ENCODE data around the gene BTF3. TPM values are rescaled to one million over a fixed set of nuclear protein-coding genes. Genes with fewer than 3 reads are reported as not detected.

BTF3 gene
- polyA plus RNA-seq, 1 experiment: 478 TPM

DNA sequence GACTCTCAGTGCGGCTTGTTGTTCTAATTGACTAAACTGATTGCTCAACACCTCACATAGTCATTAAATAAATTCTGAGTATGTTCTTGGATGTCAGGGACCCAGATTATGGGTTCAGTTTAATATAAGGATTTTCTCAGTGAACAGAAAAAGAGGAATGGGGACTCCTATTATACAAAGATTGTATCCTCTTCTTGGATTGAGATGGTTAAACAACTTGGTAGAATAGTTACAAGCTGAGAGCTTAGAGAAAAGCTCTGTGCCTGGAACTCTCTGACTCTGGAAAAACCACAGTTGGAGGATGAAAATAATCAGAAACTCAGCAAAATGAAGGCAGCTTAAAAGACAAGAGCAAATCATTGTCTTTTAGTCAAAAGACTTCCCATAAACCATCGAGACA lies 36.7 kb downstream of the BTF3 start:
- POLR2A ChIA-PET: no interaction called here
- DNase-seq (ENCODE audit: low read depth): no peak
- TF ChIP-seq, protein P1, sequence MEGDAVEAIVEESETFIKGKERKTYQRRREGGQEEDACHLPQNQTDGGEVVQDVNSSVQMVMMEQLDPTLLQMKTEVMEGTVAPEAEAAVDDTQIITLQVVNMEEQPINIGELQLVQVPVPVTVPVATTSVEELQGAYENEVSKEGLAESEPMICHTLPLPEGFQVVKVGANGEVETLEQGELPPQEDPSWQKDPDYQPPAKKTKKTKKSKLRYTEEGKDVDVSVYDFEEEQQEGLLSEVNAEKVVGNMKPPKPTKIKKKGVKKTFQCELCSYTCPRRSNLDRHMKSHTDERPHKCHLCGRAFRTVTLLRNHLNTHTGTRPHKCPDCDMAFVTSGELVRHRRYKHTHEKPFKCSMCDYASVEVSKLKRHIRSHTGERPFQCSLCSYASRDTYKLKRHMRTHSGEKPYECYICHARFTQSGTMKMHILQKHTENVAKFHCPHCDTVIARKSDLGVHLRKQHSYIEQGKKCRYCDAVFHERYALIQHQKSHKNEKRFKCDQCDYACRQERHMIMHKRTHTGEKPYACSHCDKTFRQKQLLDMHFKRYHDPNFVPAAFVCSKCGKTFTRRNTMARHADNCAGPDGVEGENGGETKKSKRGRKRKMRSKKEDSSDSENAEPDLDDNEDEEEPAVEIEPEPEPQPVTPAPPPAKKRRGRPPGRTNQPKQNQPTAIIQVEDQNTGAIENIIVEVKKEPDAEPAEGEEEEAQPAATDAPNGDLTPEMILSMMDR (IDR thresholded peaks at IDR 0.05; ENCODE audit: insufficient read depth, low read depth, low read length): no peak
- no peaks in the 10 kb centered on the region for H3K36me3 ChIP-seq (ENCODE audit: control insufficient read depth, insufficient read depth, low read length)
- H3K4me3 ChIP-seq (ENCODE audit: low read depth, low read length): no peak overlapping the region
- CTCF ChIA-PET: interaction anchor here (8.1 kb wide), 1 partner anchor 16 kb away, joined by 154 read pairs; no protein-coding TSS in a partner anchor
- H3K27me3 ChIP-seq (ENCODE audit: control insufficient read depth, insufficient read depth, low read length): no peaks in the 10 kb centered on the region

DNA sequence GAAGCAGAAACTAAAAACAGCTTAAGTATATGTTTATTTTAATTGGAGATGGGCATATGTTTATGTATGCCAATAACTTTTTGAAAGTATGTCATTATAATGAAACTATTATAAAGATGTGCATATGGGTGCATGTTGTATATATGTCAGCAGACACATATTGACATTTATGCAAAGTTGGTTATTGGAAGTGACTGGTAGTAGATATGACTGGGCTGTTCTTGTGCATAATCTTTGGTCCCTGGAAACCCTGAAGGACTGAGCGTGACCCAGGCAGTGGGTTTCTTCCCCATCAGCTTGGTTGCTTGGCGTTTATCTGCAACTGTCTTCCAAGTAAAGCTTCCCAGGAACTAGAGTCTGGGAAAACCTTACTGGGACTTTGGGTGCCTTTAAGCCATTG lies 41.5 kb downstream of the BTF3 start:
- ChIA-PET POLR2A (no interaction called here), CTCF (interaction anchor here (1.0 to 8.1 kb wide), 3 partner anchors 8 to 253 kb away, joined by 3 to 154 read pairs (median 3); no protein-coding TSS in a partner anchor)
- Histone ChIP-seq H3K36me3 (ENCODE audit: control insufficient read depth, insufficient read depth, low read length) (no peaks in the 10 kb centered on the region), H3K27me3 (ENCODE audit: control insufficient read depth, insufficient read depth, low read length) (no peaks in the 10 kb centered on the region), H3K4me3 (ENCODE audit: low read depth, low read length) (no peak overlapping the region)
- TF ChIP-seq, protein P1 (IDR thresholded peaks at IDR 0.05; ENCODE audit: insufficient read depth, low read depth, low read length): no peak
- DNase-seq (ENCODE audit: low read depth): no peak

DNA sequence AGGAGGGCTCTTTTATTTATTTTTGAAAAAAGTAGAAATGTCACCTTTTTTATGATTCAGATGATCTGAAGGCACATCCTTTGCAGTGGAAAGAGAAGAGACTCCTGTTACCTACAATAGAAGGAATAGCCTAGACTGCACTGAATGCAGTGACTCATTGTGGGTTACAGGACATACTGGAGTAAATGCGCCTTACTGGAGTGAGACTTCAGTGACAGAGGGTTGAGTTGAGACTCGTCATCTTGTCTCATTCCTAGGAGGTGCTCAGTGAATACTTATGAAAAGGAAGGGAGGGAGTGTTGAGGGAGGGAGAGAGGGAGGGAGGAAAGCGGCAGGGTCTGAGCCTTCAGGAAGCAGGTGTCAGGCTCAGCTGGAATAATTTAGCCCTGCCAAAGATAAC lies 42.0 kb downstream of the BTF3 start:
- TF ChIP-seq, protein P1 (IDR thresholded peaks at IDR 0.05; ENCODE audit: insufficient read depth, low read depth, low read length): no peak
- ChIA-PET POLR2A (no interaction called here), CTCF (interaction anchor here (8.1 kb wide), 1 partner anchor 21 kb away, joined by 154 read pairs; no protein-coding TSS in a partner anchor)
- Histone ChIP-seq H3K36me3 (ENCODE audit: control insufficient read depth, insufficient read depth, low read length) (no peaks in the 10 kb centered on the region), H3K27me3 (ENCODE audit: control insufficient read depth, insufficient read depth, low read length) (no peaks in the 10 kb centered on the region), H3K4me3 (ENCODE audit: low read depth, low read length) (no peak overlapping the region)
- no peak for DNase-seq (ENCODE audit: low read depth)

DNA sequence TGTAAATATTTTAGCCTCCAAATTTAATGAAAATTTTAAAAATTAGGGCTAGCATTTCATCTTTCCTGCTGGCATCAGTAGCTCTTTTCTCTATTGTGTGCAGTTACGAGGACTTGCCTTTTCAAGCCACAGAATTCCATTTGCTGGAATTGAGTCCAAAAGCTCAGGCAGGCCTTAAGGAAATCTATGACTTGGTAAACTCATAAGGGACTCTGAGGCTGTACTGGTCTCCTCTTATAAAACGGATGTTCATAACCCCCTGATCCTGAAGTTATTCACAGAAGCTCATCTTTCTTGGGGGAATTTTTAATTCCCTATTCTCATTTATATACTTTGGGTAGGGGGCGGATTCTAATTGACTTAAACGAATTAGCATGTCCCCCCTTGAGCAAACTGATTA lies 43.8 kb downstream of the BTF3 start:
- no peaks in the 10 kb centered on the region for H3K36me3 ChIP-seq (ENCODE audit: control insufficient read depth, insufficient read depth, low read length)
- ChIA-PET CTCF (interaction anchor here (0.6 to 1.0 kb wide), 3 partner anchors 21 to 300 kb away, joined by 3 to 4 read pairs (median 3); no protein-coding TSS in a partner anchor), POLR2A (no interaction called here)
- TF ChIP-seq, protein P1 (IDR thresholded peaks at IDR 0.05; ENCODE audit: insufficient read depth, low read depth, low read length): no peak
- no peak for DNase-seq (ENCODE audit: low read depth)
- no peaks in the 10 kb centered on the region for H3K27me3 ChIP-seq (ENCODE audit: control insufficient read depth, insufficient read depth, low read length)
- no peak overlapping the region for H3K4me3 ChIP-seq (ENCODE audit: low read depth, low read length)

DNA sequence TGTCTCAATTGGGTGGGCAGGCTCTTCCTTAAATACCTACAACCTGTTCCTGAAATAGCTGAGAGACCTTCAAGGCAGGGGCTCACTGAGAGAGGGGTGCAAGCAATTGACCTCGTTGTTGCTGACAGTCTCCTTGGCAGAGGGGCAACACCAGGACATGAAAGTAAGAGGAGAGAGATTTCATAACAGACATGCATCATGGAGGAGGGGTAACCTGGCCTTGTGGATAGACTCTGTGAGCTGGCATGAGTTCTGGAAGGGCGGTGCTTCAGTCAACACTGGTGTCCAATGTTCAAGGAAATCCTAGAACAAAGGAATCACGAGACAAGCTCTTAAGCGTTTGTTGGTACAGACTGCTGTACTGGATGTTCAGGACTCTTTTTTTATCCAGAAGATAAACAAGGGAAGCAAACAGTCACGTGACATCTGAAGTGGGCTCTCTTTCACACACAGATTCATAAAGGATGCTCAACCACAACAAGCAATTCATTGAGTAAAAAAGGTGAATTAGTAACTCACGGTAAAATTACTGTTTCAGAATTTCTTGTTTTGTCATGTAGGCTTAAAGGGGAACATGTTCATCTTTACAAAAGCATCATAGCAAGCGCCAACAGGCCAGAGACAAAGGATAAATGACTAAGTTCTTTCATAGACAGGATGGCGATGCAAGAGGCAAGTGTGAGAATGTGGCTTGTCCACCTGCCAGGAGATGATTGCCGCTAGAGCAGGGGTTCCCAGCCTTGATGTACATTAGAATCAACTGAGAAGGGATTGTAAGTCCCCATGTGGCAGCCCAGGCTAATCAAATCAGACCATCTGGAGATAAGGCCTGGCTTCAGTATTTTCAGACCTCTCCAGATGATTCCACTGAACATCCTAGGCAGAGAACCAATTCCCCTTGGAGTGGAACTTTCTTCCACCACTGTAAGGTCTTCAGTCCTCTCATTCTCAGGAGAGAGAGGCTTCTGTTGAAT lies 46.5 kb downstream of the BTF3 start:
- POLR2A ChIA-PET: no interaction called here
- no peak overlapping the region for H3K4me3 ChIP-seq (ENCODE audit: low read depth, low read length)
- no peak for DNase-seq (ENCODE audit: low read depth)
- no peaks in the 10 kb centered on the region for H3K36me3 ChIP-seq (ENCODE audit: control insufficient read depth, insufficient read depth, low read length)
- no peaks in the 10 kb centered on the region for H3K27me3 ChIP-seq (ENCODE audit: control insufficient read depth, insufficient read depth, low read length)
- CTCF ChIA-PET: interaction anchor here (1.2 to 1.7 kb wide), 2 partner anchors 14 to 25 kb away, joined by 3 to 9 read pairs; no protein-coding TSS in a partner anchor
- TF ChIP-seq, protein P1 (IDR thresholded peaks at IDR 0.05; ENCODE audit: insufficient read depth, low read depth, low read length): no peak
